Muscle of arm (tissue), 12 donors: ENCODE data around the gene OLIG2. TPM values are rescaled to one million over a fixed set of nuclear protein-coding genes. Genes with fewer than 3 reads are reported as not detected.

ENCODE experiments used
- DNase-seq: peaks from one replicate; pipeline ENCODE4 v3.0.0-alpha.2; 2013
- polyA plus RNA-seq, 12 donors: library from polyadenylated mRNA; unstranded; fragments of 120-200 nt; gene quantifications; one replicate each; pipeline ENCODE4 v1.2.1, GENCODE V29; 2013; ENCODE audit not compliant: insufficient read length in 12 of 12

Gene OLIG2
- polyA plus RNA-seq, 12 donors, result 0.14 to 0.16 TPM; not detected in 10

GRCh38 chr21:33032434-33033047, 6.8 kb downstream of the OLIG2 start:
- DNase-seq, result no peak

- no peak for DNase-seq
These were observed 7.6 kb downstream of the OLIG2 start for GRCh38 chr21:33033094-33033951.

- DNase-seq, result no peak
These were observed 8.3 kb downstream of the OLIG2 start for GRCh38 chr21:33033961-33034413.

- DNase-seq, result no peak
These were observed 9.4 kb downstream of the OLIG2 start for GRCh38 chr21:33035147-33035546.

GRCh38 chr21:33036430-33037162, 10.9 kb downstream of the OLIG2 start:
- DNase-seq, result no peak

- no peak for DNase-seq
These were observed 11.8 kb downstream of the OLIG2 start for GRCh38 chr21:33037501-33037900.

- DNase-seq, result no peak
These were observed 13.8 kb downstream of the OLIG2 start for GRCh38 chr21:33039536-33039935.

- DNase-seq, result no peak
These were observed 14.5 kb downstream of the OLIG2 start for GRCh38 chr21:33040215-33040614.

- DNase-seq, result no peak
These were observed 16.2 kb downstream of the OLIG2 start for GRCh38 chr21:33041981-33042380.

GRCh38 chr21:33042812-33043211, 17.1 kb downstream of the OLIG2 start:
- DNase-seq, result no peak

- no peak for DNase-seq
These were observed 20.7 kb downstream of the OLIG2 start for GRCh38 chr21:33046455-33046854.

- DNase-seq, result no peak
These were observed 21.5 kb downstream of the OLIG2 start for GRCh38 chr21:33047231-33047630.

GRCh38 chr21:33051925-33052324, 26.2 kb downstream of the OLIG2 start:
- no peak for DNase-seq

GRCh38 chr21:33053951-33054350, 28.2 kb downstream of the OLIG2 start:
- DNase-seq, result no peak

GRCh38 chr21:33055991-33056390, 30.3 kb downstream of the OLIG2 start:
- DNase-seq, result no peak

GRCh38 chr21:33057385-33057940, 31.7 kb downstream of the OLIG2 start:
- no peak for DNase-seq

GRCh38 chr21:33058527-33058926, 32.8 kb downstream of the OLIG2 start:
- peak; percentile 31 for DNase-seq

GRCh38 chr21:33058957-33059356, 33.2 kb downstream of the OLIG2 start:
- no peak for DNase-seq

GRCh38 chr21:33059380-33059841, 33.7 kb downstream of the OLIG2 start:
- no peak for DNase-seq

GRCh38 chr21:33061233-33061632, 35.5 kb downstream of the OLIG2 start:
- DNase-seq, result no peak

- no peak for DNase-seq
These were observed 37.7 kb downstream of the OLIG2 start for GRCh38 chr21:33063375-33063883.
